Duodenal mucosa (tissue), 2 donors: ENCODE results near the gene HSPA4.
"Not testable (repeated sequence)": the region's sequence is repeated elsewhere in the genome, so short reads cannot be mapped to it uniquely, and the experiment has no call there.

ENCODE experiments used
- H3K27ac ChIP-seq: one replicate; pipeline ENCODE4 v1.7.0; 2013; ENCODE audit warnings: low read depth, low read length
- H3K27me3 ChIP-seq, 2 donors: one replicate each; pipeline ENCODE4 v1.7.0; 2013; ENCODE audit warnings: low read length in 2 of 2, control low read depth in 1 of 2; ENCODE audit not compliant: insufficient read depth in 2 of 2, control insufficient read depth in 1 of 2
- H3K36me3 ChIP-seq, 2 donors: one replicate each; pipeline ENCODE4 v1.7.0; 2013; ENCODE audit warnings: low read length in 2 of 2, control low read depth in 1 of 2; ENCODE audit not compliant: insufficient read depth in 2 of 2, control insufficient read depth in 1 of 2
- H3K4me1 ChIP-seq, 2 donors: one replicate each; pipeline ENCODE4 v1.7.0; 2013; ENCODE audit warnings: low read length in 2 of 2, control low read depth in 1 of 2; ENCODE audit not compliant: insufficient read depth in 2 of 2, control insufficient read depth in 1 of 2
- H3K4me3 ChIP-seq, 2 donors: one replicate each; pipeline ENCODE4 v1.7.0; 2013; ENCODE audit warnings: low read length in 2 of 2, low read depth in 1 of 2
- H3K9ac ChIP-seq, 2 donors: one replicate each; pipeline ENCODE4 v1.7.0; 2013; ENCODE audit warnings: low read length in 2 of 2, low read depth in 1 of 2
- H3K9me3 ChIP-seq, 2 donors: one replicate each; pipeline ENCODE4 v1.7.0; 2013; ENCODE audit warnings: low read length in 2 of 2, control low read depth in 1 of 2; ENCODE audit not compliant: control insufficient read depth in 1 of 2

The HSPA4 gene

GRCh38 chr5:133030343-133031005 lies 21.3 kb upstream of the HSPA4 start:
- no peak overlapping the region for H3K4me3 ChIP-seq
- no peaks in the 10 kb centered on the region for H3K27me3 ChIP-seq
- peaks cover 1 to 11% of the 10 kb centered on the region in 2 donors for H3K4me1 ChIP-seq
- H3K9me3 ChIP-seq: no peaks in the 10 kb centered on the region
- no peaks in the 10 kb centered on the region for H3K36me3 ChIP-seq
- H3K27ac ChIP-seq: no peak overlapping the region
- H3K9ac ChIP-seq: no peak overlapping the region

- no peak overlapping the region for H3K4me3 ChIP-seq
- H3K9me3 ChIP-seq: no peaks in the 10 kb centered on the region
- no peak overlapping the region for H3K9ac ChIP-seq
- peaks cover 0 to 8% of the 10 kb centered on the region in 2 donors for H3K4me1 ChIP-seq
- no peaks in the 10 kb centered on the region for H3K36me3 ChIP-seq
- H3K27me3 ChIP-seq: no peaks in the 10 kb centered on the region
- H3K27ac ChIP-seq: no peak overlapping the region
These were observed 18.7 kb upstream of the HSPA4 start for GRCh38 chr5:133032852-133033742.

- no peaks in the 10 kb centered on the region for H3K9me3 ChIP-seq
- H3K9ac ChIP-seq: no peak overlapping the region
- no peak overlapping the region for H3K27ac ChIP-seq
- peaks cover 0 to 8% of the 10 kb centered on the region in 2 donors for H3K4me1 ChIP-seq
- no peaks in the 10 kb centered on the region for H3K27me3 ChIP-seq
- H3K36me3 ChIP-seq: no peaks in the 10 kb centered on the region
- H3K4me3 ChIP-seq: no peak overlapping the region
These were observed 17.7 kb upstream of the HSPA4 start for GRCh38 chr5:133034064-133034463.

GRCh38 chr5:133035224-133035623 lies 16.6 kb upstream of the HSPA4 start:
- H3K36me3 ChIP-seq: no peaks in the 10 kb centered on the region
- H3K4me3 ChIP-seq: no peak overlapping the region
- peaks cover 0 to 8% of the 10 kb centered on the region in 2 donors for H3K4me1 ChIP-seq
- no peaks in the 10 kb centered on the region for H3K27me3 ChIP-seq
- no peak overlapping the region for H3K27ac ChIP-seq
- H3K9me3 ChIP-seq: no peaks in the 10 kb centered on the region
- no peak overlapping the region for H3K9ac ChIP-seq

GRCh38 chr5:133036677-133037076 lies 15.1 kb upstream of the HSPA4 start:
- not testable (repeated sequence) for H3K36me3 ChIP-seq, H3K27ac ChIP-seq, H3K4me3 ChIP-seq, H3K4me1 ChIP-seq, H3K9ac ChIP-seq, H3K9me3 ChIP-seq, H3K27me3 ChIP-seq

- Histone ChIP-seq H3K36me3 (no peaks in the 10 kb centered on the region), H3K27me3 (no peaks in the 10 kb centered on the region), H3K9ac (no peak overlapping the region), H3K9me3 (no peaks in the 10 kb centered on the region), H3K4me1 (no peaks in the 10 kb centered on the region), H3K27ac (no peak overlapping the region), H3K4me3 (no peak overlapping the region)
These were observed 10.5 kb upstream of the HSPA4 start for GRCh38 chr5:133041157-133041784.

GRCh38 chr5:133041910-133042309 lies 9.9 kb upstream of the HSPA4 start:
- H3K27ac ChIP-seq: no peak overlapping the region
- H3K9me3 ChIP-seq: no peaks in the 10 kb centered on the region
- H3K9ac ChIP-seq: no peak overlapping the region
- no peaks in the 10 kb centered on the region for H3K27me3 ChIP-seq
- no peaks in the 10 kb centered on the region for H3K4me1 ChIP-seq
- H3K36me3 ChIP-seq: no peaks in the 10 kb centered on the region
- no peak overlapping the region for H3K4me3 ChIP-seq

GRCh38 chr5:133046560-133046959 lies 5.3 kb upstream of the HSPA4 start:
- not testable (repeated sequence) for H3K9ac ChIP-seq, H3K36me3 ChIP-seq, H3K4me3 ChIP-seq, H3K9me3 ChIP-seq, H3K27me3 ChIP-seq, H3K27ac ChIP-seq
- H3K4me1 ChIP-seq: peaks cover 16 to 17% of the 10 kb centered on the region in 2 donors

- no peaks in the 10 kb centered on the region for H3K27me3 ChIP-seq
- H3K27ac ChIP-seq: no peak overlapping the region
- H3K4me1 ChIP-seq: peaks cover 16 to 17% of the 10 kb centered on the region in 2 donors
- no peak overlapping the region for H3K4me3 ChIP-seq
- H3K9me3 ChIP-seq: no peaks in the 10 kb centered on the region
- no peak overlapping the region for H3K9ac ChIP-seq
- no peaks in the 10 kb centered on the region for H3K36me3 ChIP-seq
These were observed 4.4 kb upstream of the HSPA4 start for GRCh38 chr5:133047404-133047803.
